ENCODE results near the gene APCDD1L.

APCDD1L gene

DNA sequence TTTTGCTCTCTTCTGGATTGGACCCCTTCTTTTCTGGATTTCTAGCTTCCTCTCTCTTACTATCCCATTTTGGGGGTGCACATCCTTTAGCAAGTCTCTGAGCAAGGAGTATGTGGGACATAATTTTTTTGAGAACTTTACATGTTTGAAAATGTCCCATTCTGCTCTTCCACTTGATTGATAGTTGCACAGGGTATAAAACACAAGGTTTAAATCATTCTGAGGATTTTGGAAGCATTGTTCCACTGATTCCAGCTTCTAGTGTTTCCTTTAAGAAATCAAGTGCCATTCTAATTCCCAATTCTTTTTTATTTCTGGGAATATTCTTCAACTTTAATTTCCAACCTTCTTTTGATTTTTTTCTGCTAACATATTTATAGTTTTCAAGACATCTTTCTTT, 60.7 kb downstream of the APCDD1L start:
- no peak for TF ChIP-seq POLR2AphosphoS5 (IDR thresholded peaks at IDR 0.05; ENCODE audit: low read depth)
- H3K27me3 ChIP-seq (ENCODE audit: insufficient read depth, poor library complexity, severe bottlenecking) = no peaks in the 10 kb centered on the region
- no peak for DNase-seq (ENCODE audit: low read depth in 1 of 2, low spot score in 1 of 2)
- H3K4me3 ChIP-seq (replicated peaks; ENCODE audit: insufficient read depth, low read length) = no peak overlapping the region
- H3K27ac ChIP-seq (replicated peaks) = no peak overlapping the region

DNA sequence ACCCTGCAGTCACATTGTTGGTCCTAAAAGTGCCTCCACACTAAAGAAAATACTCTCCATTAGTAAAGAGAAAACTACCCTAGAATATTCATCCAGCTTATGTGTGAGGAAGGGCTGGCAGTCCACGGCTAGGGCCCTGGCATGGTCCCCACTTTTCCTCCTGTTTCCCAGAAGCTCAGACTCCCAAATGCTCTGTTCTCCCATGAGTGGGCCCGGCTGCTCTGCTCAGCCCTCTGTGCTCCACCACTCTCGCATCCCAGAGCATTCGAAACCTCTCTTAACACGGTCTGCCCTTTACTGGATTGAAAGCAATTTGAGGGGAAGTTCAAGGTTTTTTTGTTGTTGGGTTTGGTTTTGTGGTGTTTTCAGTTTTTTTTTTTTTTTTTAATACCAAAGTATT, 61.8 kb downstream of the APCDD1L start:
- Histone ChIP-seq H3K27me3 (ENCODE audit: insufficient read depth, poor library complexity, severe bottlenecking) (no peaks in the 10 kb centered on the region), H3K27ac (replicated peaks) (no peak overlapping the region), H3K4me3 (replicated peaks; ENCODE audit: insufficient read depth, low read length) (no peak overlapping the region)
- DNase-seq (ENCODE audit: low read depth in 1 of 2, low spot score in 1 of 2) = no peak
- TF ChIP-seq, protein P1, sequence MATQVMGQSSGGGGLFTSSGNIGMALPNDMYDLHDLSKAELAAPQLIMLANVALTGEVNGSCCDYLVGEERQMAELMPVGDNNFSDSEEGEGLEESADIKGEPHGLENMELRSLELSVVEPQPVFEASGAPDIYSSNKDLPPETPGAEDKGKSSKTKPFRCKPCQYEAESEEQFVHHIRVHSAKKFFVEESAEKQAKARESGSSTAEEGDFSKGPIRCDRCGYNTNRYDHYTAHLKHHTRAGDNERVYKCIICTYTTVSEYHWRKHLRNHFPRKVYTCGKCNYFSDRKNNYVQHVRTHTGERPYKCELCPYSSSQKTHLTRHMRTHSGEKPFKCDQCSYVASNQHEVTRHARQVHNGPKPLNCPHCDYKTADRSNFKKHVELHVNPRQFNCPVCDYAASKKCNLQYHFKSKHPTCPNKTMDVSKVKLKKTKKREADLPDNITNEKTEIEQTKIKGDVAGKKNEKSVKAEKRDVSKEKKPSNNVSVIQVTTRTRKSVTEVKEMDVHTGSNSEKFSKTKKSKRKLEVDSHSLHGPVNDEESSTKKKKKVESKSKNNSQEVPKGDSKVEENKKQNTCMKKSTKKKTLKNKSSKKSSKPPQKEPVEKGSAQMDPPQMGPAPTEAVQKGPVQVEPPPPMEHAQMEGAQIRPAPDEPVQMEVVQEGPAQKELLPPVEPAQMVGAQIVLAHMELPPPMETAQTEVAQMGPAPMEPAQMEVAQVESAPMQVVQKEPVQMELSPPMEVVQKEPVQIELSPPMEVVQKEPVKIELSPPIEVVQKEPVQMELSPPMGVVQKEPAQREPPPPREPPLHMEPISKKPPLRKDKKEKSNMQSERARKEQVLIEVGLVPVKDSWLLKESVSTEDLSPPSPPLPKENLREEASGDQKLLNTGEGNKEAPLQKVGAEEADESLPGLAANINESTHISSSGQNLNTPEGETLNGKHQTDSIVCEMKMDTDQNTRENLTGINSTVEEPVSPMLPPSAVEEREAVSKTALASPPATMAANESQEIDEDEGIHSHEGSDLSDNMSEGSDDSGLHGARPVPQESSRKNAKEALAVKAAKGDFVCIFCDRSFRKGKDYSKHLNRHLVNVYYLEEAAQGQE (IDR thresholded peaks at IDR 0.05; ENCODE audit: insufficient replicate concordance, low read depth) = no peak
- TF ChIP-seq, protein P2, sequence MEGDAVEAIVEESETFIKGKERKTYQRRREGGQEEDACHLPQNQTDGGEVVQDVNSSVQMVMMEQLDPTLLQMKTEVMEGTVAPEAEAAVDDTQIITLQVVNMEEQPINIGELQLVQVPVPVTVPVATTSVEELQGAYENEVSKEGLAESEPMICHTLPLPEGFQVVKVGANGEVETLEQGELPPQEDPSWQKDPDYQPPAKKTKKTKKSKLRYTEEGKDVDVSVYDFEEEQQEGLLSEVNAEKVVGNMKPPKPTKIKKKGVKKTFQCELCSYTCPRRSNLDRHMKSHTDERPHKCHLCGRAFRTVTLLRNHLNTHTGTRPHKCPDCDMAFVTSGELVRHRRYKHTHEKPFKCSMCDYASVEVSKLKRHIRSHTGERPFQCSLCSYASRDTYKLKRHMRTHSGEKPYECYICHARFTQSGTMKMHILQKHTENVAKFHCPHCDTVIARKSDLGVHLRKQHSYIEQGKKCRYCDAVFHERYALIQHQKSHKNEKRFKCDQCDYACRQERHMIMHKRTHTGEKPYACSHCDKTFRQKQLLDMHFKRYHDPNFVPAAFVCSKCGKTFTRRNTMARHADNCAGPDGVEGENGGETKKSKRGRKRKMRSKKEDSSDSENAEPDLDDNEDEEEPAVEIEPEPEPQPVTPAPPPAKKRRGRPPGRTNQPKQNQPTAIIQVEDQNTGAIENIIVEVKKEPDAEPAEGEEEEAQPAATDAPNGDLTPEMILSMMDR (IDR thresholded peaks at IDR 0.05; ENCODE audit: insufficient read depth, low read length) = no peak
- no peak for TF ChIP-seq GABPA (IDR thresholded peaks at IDR 0.05; ENCODE audit: low read depth)
- TF ChIP-seq SPI1 (IDR thresholded peaks at IDR 0.05; ENCODE audit: borderline replicate concordance, low read depth) = no peak
- TF ChIP-seq POLR2AphosphoS5 (IDR thresholded peaks at IDR 0.05; ENCODE audit: low read depth) = no peak

DNA sequence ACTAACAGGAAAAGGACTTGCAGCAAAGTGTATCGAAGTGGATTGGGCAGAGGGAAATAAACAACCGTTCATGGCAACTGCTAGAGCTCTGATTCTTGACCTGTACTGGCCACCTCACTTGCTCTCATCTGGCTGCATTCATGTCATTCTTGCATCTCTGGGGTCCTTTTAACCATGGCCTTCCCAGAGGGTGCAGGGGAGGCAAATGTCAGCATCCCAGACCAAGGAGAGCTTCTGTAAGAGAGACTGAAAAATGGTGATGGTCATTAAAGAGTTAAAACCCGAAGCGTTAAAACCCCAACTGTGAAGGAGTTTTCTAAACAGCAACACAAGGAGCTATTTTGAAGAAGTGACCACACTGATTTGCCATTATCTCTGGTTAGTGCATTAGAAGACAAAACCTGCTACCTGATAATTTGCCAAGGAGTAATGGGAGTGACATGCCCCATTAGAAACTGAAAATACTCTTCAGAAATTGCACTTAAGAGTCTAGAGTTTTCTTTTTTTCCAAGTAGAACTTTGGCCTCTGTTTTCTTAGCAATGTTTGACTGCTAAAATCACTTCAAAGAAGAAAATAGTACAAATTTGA, 62.4 kb downstream of the APCDD1L start:
- DNase-seq (ENCODE audit: low read depth in 1 of 2, low spot score in 1 of 2) = no peak
- H3K4me3 ChIP-seq (replicated peaks; ENCODE audit: insufficient read depth, low read length) = no peak overlapping the region
- H3K27ac ChIP-seq (replicated peaks) = no peak overlapping the region
- no peak for TF ChIP-seq SPI1 (IDR thresholded peaks at IDR 0.05; ENCODE audit: borderline replicate concordance, low read depth)
- no peaks in the 10 kb centered on the region for H3K27me3 ChIP-seq (ENCODE audit: insufficient read depth, poor library complexity, severe bottlenecking)

DNA sequence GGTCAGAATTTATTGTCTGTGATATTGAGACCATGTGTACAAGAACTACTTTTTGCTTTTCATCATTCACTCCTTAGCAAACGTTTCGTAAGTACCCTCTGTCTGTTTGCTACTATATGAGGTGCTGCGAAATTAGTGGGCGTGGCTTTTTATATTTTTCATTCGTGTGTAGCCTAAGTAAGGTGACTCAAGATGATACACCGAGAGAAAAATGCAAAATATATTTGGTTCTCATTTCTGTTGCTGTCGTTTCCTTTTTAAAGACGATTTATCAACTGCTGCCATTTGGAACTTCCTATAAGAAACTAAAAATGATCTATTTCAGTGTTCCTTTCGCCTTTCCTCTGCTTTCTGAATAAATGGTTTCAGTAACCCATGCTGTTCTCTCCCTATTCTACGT, 64.9 kb downstream of the APCDD1L start:
- TF ChIP-seq POLR2AphosphoS5 (IDR thresholded peaks at IDR 0.05; ENCODE audit: low read depth) (no peak), GABPA (IDR thresholded peaks at IDR 0.05; ENCODE audit: low read depth) (no peak), SPI1 (IDR thresholded peaks at IDR 0.05; ENCODE audit: borderline replicate concordance, low read depth) (no peak)
- TF ChIP-seq, protein P2 (IDR thresholded peaks at IDR 0.05; ENCODE audit: insufficient read depth, low read length) = no peak
- TF ChIP-seq, protein P1 (IDR thresholded peaks at IDR 0.05; ENCODE audit: insufficient replicate concordance, low read depth) = no peak
- Histone ChIP-seq H3K27ac (replicated peaks) (no peak overlapping the region), H3K27me3 (ENCODE audit: insufficient read depth, poor library complexity, severe bottlenecking) (no peaks in the 10 kb centered on the region), H3K4me3 (replicated peaks; ENCODE audit: insufficient read depth, low read length) (no peak overlapping the region)
- DNase-seq (ENCODE audit: low read depth in 1 of 2, low spot score in 1 of 2) = no peak

DNA sequence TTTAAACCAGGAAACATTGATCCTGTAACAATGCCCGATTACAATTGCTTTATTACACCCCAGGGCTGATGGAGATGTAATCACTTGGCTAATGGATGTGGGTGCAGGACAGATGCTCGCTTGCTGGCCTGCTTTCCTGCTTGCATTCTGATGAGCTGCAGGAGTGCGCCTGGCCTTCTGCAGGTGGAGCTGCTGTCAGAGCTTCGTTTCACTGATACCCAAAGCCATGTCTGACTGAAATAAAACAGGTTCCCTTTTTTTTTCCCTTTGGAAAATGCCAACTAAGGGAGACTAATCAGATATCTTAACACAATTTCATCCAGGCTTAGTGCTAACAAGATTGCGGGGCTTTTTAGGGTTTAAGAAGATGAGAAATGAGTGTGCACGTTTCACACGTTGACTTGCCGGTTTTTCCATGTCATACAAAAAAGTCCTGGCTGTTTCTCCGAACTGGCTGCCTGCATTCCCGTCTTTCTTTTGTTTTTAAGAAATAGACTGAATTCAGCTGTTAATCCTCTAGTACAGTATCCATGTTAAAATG, 65.4 kb downstream of the APCDD1L start:
- TF ChIP-seq POLR2AphosphoS5 (IDR thresholded peaks at IDR 0.05; ENCODE audit: low read depth) = no peak
- no peak for TF ChIP-seq GABPA (IDR thresholded peaks at IDR 0.05; ENCODE audit: low read depth)
- TF ChIP-seq SPI1 (IDR thresholded peaks at IDR 0.05; ENCODE audit: borderline replicate concordance, low read depth) = no peak
- TF ChIP-seq, protein P2 (IDR thresholded peaks at IDR 0.05; ENCODE audit: insufficient read depth, low read length) = no peak
- TF ChIP-seq, protein P1 (IDR thresholded peaks at IDR 0.05; ENCODE audit: insufficient replicate concordance, low read depth) = no peak
- no peak overlapping the region for H3K27ac ChIP-seq (replicated peaks)
- H3K27me3 ChIP-seq (ENCODE audit: insufficient read depth, poor library complexity, severe bottlenecking) = no peaks in the 10 kb centered on the region
- no peak for DNase-seq (ENCODE audit: low read depth in 1 of 2, low spot score in 1 of 2)
- no peak overlapping the region for H3K4me3 ChIP-seq (replicated peaks; ENCODE audit: insufficient read depth, low read length)

All from HL-60 (cell line).